WI38 (cell line): ENCODE data around the gene TNFRSF8.

Experiments
- H3K4me3 ChIP-seq: 2 replicates; pipeline ENCODE4 v1.5.1; 2011; ENCODE audit warnings: low read depth, mild to moderate bottlenecking, control low read depth, low read length
- TF ChIP-seq, protein P1 (sequence below): IDR thresholded peaks from 2 replicates; pipeline ENCODE4 v1.5.1; 2012; ENCODE audit warnings: low read depth, mild to moderate bottlenecking, control low read depth, low read length

TNFRSF8 gene

DNA sequence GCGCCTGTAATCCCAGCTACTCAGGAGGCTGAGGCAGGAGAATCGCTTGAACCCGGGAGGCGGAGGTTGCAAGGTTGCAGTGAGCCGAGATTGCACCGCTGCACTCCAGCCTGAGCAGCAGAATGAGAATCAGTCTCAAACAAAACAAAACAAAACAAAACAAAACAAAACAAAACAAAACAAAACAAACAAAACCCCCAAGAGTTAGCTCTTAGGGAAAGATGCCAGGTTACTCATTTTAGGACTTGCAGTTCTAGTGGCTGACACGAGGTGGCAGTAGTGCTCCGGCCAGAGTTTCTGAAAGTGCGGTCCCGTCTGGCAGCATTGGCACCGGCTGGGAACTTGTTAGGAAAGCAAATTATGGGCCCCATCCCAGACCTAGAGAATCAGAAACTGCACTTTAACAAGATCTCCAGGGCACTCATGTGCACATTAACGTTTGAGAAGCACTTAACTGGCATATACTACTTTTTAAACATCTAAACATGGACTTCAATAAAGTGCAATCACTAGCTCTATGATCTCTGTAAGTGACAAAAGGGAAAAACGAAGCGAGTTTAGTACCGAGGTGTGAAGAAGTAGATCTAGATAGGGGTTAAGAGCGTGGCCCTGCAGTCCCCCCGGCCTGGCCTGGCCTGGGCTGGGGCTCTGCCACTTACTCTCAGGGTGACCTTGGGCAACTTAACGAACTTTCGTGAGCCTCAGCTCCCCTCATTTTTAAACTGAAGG, 61.8 kb downstream of the TNFRSF8 start:
- TF ChIP-seq, protein P1, sequence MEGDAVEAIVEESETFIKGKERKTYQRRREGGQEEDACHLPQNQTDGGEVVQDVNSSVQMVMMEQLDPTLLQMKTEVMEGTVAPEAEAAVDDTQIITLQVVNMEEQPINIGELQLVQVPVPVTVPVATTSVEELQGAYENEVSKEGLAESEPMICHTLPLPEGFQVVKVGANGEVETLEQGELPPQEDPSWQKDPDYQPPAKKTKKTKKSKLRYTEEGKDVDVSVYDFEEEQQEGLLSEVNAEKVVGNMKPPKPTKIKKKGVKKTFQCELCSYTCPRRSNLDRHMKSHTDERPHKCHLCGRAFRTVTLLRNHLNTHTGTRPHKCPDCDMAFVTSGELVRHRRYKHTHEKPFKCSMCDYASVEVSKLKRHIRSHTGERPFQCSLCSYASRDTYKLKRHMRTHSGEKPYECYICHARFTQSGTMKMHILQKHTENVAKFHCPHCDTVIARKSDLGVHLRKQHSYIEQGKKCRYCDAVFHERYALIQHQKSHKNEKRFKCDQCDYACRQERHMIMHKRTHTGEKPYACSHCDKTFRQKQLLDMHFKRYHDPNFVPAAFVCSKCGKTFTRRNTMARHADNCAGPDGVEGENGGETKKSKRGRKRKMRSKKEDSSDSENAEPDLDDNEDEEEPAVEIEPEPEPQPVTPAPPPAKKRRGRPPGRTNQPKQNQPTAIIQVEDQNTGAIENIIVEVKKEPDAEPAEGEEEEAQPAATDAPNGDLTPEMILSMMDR, result peak; percentile 87

DNA sequence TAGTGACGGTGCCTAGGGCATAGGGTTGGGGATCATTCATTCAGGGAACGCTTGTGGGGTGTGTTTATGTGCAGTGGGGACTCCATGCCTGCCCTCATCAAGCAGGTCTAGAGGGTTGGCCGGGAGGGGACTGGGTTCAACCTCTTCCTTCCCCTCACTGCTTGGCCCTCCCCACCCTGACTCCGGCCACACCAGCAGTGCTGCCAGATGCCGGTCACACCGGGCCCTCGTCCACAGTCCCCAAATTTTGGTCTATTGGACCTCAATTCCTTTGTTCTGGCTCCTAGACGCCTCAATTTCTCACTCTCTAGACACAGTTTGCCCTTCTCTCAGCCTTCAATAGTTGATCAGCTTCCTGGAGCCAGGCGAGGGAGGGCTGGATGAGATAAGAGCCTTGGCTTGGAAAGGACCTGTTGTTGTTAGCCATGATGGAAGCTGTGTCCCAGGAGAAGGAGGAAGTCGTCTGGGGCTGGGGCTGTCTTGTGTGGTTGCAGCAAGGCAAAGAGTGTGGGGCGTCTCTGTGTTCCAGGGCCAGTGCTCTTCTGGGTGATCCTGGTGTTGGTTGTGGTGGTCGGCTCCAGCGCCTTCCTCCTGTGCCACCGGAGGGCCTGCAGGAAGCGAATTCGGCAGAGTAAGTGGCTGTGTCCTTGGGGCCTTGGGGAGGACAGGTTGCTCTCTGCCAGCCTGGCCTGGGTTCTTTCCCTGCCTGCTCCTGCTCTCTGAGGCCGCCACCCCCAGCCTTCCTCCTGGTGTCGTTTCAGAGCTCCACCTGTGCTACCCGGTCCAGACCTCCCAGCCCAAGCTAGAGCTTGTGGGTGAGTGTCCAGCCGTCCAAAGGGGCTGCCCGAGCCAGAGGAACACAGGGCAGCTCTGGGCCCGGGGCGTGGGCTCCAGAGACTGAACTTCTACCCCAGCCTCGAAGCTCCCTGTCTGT, 62.6 kb downstream of the TNFRSF8 start:
- H3K4me3 ChIP-seq, result no peak overlapping the region
- TF ChIP-seq, protein P1, result no peak

More for the DNA sequence above, 61.8 kb downstream of the TNFRSF8 start:
- no peak overlapping the region for H3K4me3 ChIP-seq

DNA sequence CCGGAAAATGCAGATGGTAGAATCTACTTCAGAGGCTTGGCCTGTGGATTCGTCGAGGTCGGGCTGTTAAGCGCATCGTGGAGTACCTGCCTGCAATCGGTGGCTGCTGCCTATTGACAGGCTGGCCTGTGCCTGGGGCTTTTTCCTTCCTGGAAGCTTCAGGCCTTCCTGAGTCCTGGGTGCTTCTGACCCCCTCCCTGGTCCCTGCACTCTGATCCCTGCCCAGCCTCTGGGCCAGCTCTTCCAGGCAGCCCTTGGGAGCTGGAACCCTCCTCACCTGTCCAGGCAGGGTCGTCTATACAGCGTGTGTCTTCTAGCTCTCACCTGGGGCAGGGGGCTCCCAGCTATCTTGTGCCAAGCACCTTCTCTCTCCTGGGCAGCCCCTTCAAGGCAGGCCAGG, 63.7 kb downstream of the TNFRSF8 start:
- H3K4me3 ChIP-seq, result no peak overlapping the region

DNA sequence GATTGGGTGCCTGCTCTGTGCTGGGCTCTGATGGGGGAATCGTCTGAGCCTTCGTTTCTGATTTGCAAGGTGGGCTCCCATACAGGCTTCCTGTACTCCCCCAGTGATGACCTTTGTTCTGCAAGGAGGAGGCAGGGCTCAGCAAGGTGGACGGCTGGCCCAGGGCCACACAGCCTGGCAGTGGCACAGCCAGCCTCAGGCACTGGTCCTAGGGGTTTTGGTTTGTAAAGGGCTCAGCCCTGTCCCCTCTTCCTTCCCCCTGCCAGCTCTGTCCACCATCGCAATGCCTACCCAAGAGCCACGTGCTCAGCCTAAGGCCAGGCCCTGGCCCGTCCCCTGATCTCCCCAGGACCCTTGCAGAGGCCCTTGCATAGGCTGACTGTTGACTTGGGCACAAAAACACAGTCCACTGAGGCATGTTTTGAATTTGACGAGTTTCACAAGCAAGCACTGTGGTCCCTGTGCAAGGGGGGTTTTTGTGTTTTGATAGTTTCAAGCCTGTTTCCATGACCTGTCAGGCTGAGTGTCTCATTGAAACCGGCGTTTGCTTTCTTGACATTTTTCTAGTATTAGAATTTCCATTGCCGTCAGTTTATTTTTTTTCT, 64.2 kb downstream of the TNFRSF8 start:
- TF ChIP-seq, protein P1, result no peak
- H3K4me3 ChIP-seq, result no peak overlapping the region

More for the DNA sequence above, 63.7 kb downstream of the TNFRSF8 start:
- TF ChIP-seq, protein P1, result no peak

DNA sequence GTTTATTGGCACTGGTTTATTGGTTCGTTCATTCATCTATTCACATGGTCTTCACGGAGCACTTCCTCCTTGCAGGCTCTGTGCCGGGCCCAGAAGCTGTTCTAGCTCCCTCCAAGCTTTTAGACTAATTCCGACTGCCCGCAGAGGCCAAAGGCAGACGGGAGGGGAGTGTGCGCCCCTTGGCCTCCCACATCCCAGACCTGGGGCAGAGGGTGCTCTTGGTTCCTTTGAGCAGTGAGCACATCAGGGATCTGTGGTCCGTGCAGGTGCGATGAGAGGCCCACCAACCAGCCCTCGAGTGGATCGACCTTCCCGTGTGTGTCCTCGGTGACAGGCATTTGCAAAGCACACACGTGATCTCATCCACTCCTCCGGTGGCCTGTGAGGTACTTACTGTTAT, 65.0 kb downstream of the TNFRSF8 start:
- TF ChIP-seq, protein P1, result no peak
- H3K4me3 ChIP-seq, result no peak overlapping the region

DNA sequence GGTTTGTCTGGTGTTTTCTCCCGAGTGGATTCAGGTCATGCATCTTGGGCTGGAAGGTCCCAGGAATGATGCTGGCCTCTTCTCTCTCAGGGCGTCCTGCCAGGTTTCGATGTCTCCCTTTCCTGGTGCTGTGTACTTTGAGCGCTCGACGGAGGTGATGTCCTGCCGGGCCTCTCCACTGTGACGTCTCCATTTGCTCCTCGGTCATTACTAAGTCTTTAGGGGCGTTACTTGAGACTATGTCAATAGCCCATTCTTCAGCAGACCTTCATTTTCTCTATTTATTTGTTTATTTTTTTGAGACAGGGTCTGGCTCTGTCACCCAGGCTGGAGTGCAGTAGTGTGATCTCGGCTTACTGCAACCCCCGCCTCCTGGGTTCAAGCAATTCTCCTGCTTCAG, 66.5 kb downstream of the TNFRSF8 start:
- H3K4me3 ChIP-seq, result no peak overlapping the region
- TF ChIP-seq, protein P1, result no peak
